Esophagus (tissue), 2 donors: ENCODE measurements around the gene SULT1C3. TPM values are rescaled to one million over a fixed set of nuclear protein-coding genes. Genes with fewer than 3 reads are reported as not detected.

Experiments used
- H3K27ac ChIP-seq, 2 donors: one replicate each; pipeline ENCODE4 v1.5.1; 2013; ENCODE audit warnings: low read depth in 2 of 2, mild to moderate bottlenecking in 2 of 2, inconsistent platforms in 1 of 2, low read length in 1 of 2, moderate library complexity in 1 of 2
- H3K27me3 ChIP-seq, 2 donors: one replicate each; pipeline ENCODE4 v1.6.1; 2013; ENCODE audit warnings: low read length in 2 of 2, control low read depth in 1 of 2, mild to moderate bottlenecking in 1 of 2; ENCODE audit not compliant: insufficient read depth in 2 of 2, control insufficient read depth in 1 of 2
- H3K36me3 ChIP-seq, 2 donors: one replicate each; pipeline ENCODE4 v1.6.1; 2013; ENCODE audit warnings: low read length in 1 of 2; ENCODE audit not compliant: control insufficient read depth in 2 of 2, insufficient read depth in 2 of 2
- H3K4me1 ChIP-seq, 2 donors: one replicate each; pipeline ENCODE4 v1.6.1; 2013; ENCODE audit warnings: low read length in 1 of 2; ENCODE audit not compliant: control insufficient read depth in 2 of 2, insufficient read depth in 2 of 2
- H3K4me3 ChIP-seq, 2 donors: one replicate each; pipeline ENCODE4 v1.5.1; 2013; ENCODE audit warnings: low read length in 2 of 2, mild to moderate bottlenecking in 2 of 2, low read depth in 1 of 2, moderate library complexity in 1 of 2
- H3K9me3 ChIP-seq, 2 donors: one replicate each; pipeline ENCODE4 v1.6.1; 2013; ENCODE audit warnings: mild to moderate bottlenecking in 2 of 2, low read depth in 1 of 2, low read length in 1 of 2, moderate library complexity in 1 of 2; ENCODE audit not compliant: control insufficient read depth in 2 of 2, insufficient read depth in 1 of 2
- WGBS, 2 donors: extraction: QIAGEN DNeasy Blood & Tissue Kit; methylation state at CpG; one replicate each; pipeline ENCODE4 v1.1.7; 2013; 5-methylcytosine and 5-hydroxymethylcytosine counted together
- polyA plus RNA-seq, 2 donors: library from polyadenylated mRNA; stranded (reverse); fragments of 200-250 nt; gene quantifications; one replicate each; pipeline ENCODE4 v1.2.3, GENCODE V29; 2013
- donor health status: healthy with polysubstance abuse.
- donor health status: Bipolar disorder and iron deficiency.

Gene SULT1C3
- polyA plus RNA-seq, 2 donors = 0.13 TPM; not detected in 1

- peaks cover 0 to 8% of the 10 kb centered on the region in 2 donors for H3K9me3 ChIP-seq
- no peaks in the 10 kb centered on the region for H3K36me3 ChIP-seq
- peaks cover 2 to 4% of the 10 kb centered on the region in 2 donors for H3K4me1 ChIP-seq
- 93 to 94% methylated on average over 3 of the region's 3 CpGs for WGBS, 2 donors
- no peak overlapping the region for H3K4me3 ChIP-seq
- no peak overlapping the region for H3K27ac ChIP-seq
- H3K27me3 ChIP-seq = no peaks in the 10 kb centered on the region
Measured at GRCh38 chr2:108220191-108220590, 19.6 kb upstream of the SULT1C3 start.

DNA sequence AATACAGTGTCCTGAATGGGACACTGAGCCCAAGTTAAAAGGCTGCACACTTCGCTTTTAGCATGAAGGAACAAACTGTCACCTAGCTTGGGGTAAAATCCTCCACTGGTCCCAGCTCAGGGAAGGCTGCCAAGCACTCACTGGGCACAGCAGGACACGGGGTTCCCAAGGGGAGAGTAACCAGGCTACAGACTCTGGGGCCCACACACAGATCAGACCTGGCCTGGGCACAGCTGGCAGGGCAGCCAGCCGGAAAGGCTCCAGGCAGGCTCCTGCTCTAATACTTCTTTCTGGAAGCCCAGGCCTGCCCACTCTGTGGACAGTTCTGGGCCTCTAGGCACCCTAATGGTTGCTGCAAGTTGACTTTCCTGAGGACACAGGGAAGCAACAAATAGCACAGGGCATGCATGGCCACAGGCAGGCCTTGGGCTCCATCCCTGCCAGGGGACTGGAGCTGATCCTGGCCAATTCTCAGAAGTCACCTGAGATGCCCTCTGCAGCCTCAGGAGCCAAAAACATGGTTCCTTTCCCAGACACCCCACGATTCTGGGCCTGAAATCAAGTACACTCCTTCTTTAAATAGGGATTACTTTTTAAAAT, 18.7 kb upstream of the SULT1C3 start:
- WGBS, 2 donors = 58 to 62% methylated on average over 4 of the region's 4 CpGs
- Histone ChIP-seq H3K4me3 (no peak overlapping the region), H3K4me1 (peaks cover 2 to 4% of the 10 kb centered on the region in 2 donors), H3K9me3 (peaks cover 0 to 8% of the 10 kb centered on the region in 2 donors), H3K27ac (no peak overlapping the region), H3K27me3 (no peaks in the 10 kb centered on the region), H3K36me3 (no peaks in the 10 kb centered on the region)

- H3K9me3 ChIP-seq = peaks cover 0 to 8% of the 10 kb centered on the region in 2 donors
- H3K27ac ChIP-seq = no peak overlapping the region
- no peaks in the 10 kb centered on the region for H3K27me3 ChIP-seq
- 70 to 79% methylated on average over 3 of the region's 3 CpGs for WGBS, 2 donors
- H3K4me3 ChIP-seq = no peak overlapping the region
- no peaks in the 10 kb centered on the region for H3K36me3 ChIP-seq
- peaks cover 2 to 4% of the 10 kb centered on the region in 2 donors for H3K4me1 ChIP-seq
Measured at GRCh38 chr2:108222261-108222660, 17.5 kb upstream of the SULT1C3 start.

- H3K27ac ChIP-seq = no peak overlapping the region
- no peaks in the 10 kb centered on the region for H3K27me3 ChIP-seq
- peaks cover 0 to 8% of the 10 kb centered on the region in 2 donors for H3K9me3 ChIP-seq
- H3K36me3 ChIP-seq = no peaks in the 10 kb centered on the region
- no peak overlapping the region for H3K4me3 ChIP-seq
- H3K4me1 ChIP-seq = peaks cover 2 to 4% of the 10 kb centered on the region in 2 donors
- WGBS, 2 donors = 76 to 80% methylated on average over 4 of the region's 4 CpGs
Measured at GRCh38 chr2:108223573-108223972, 16.2 kb upstream of the SULT1C3 start.

DNA sequence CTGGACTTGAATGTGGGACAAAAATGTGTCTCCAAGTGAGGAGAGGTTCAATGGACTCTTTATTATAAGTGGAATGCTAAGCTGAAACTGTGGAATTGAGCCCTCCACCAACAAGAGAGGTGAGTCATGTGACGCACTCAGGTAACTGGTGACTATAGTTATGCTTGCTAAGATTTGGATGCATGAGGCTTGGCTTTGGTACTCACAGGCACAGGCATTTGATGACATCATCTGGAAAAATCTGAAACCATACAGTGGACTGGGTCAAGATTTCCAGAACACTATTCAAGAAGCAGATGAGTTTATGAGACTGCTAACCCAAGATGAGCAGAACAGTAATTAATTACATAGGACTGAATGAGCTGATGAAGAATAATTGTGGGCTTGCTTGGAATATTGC, 15.7 kb upstream of the SULT1C3 start:
- Histone ChIP-seq H3K27ac (no peak overlapping the region), H3K27me3 (no peaks in the 10 kb centered on the region), H3K9me3 (peaks cover 0 to 8% of the 10 kb centered on the region in 2 donors), H3K4me3 (no peak overlapping the region), H3K36me3 (no peaks in the 10 kb centered on the region), H3K4me1 (peaks cover 2 to 4% of the 10 kb centered on the region in 2 donors)
- WGBS, 2 donors = 99 to 100% methylated on average over 1 of the region's 1 CpG

- Histone ChIP-seq H3K27me3 (no peaks in the 10 kb centered on the region), H3K27ac (no peak overlapping the region), H3K4me1 (no peaks in the 10 kb centered on the region), H3K9me3 (peaks cover 0 to 8% of the 10 kb centered on the region in 2 donors), H3K4me3 (no peak overlapping the region), H3K36me3 (no peaks in the 10 kb centered on the region)
- 69 to 78% methylated on average over 2 of the region's 2 CpGs for WGBS, 2 donors
Measured at GRCh38 chr2:108226564-108226963, 13.2 kb upstream of the SULT1C3 start.

DNA sequence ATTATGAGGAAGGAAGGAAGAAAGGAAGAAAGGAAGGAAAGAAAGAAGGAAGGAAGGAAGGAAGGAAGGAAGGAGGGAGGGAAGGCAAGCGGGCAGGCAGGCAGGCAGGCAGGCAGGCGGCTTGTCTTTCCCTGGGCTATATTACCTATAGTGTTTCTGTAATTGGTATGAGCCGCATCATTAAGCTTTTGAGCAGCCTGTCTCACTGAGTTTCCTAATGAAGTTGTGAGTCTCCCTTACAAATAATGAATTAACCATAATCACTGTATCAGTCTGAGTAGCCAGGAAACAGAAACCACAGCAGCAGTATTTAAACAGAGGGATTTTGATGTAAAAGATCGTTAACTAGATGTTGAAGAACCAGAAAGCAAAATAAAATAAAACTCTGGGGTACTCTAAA, 11.8 kb upstream of the SULT1C3 start:
- no peak overlapping the region for H3K4me3 ChIP-seq
- no peaks in the 10 kb centered on the region for H3K36me3 ChIP-seq
- H3K4me1 ChIP-seq = no peaks in the 10 kb centered on the region
- no peaks in the 10 kb centered on the region for H3K27me3 ChIP-seq
- no peak overlapping the region for H3K27ac ChIP-seq
- peaks cover 0 to 5% of the 10 kb centered on the region in 2 donors for H3K9me3 ChIP-seq
- 71 to 78% methylated on average over 4 of the region's 4 CpGs for WGBS, 2 donors

DNA sequence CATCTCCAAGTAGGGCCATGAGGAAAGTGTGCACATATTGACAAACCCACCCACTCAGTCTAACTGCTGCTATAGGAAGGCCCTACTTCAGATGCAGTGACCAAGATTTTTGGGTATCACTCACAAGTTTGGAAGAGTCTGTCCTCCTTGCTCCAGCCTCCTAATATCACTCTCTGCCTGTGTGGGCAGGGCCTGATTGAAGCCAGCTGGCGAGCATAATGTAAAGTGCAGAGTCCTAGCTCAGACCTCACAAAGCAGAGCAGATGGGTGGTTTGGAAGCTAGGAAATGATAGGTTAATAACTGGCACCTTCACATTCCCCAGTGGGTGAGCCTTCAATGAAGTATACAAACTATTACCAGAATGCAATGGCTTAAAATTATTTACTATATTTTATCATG, 11.2 kb upstream of the SULT1C3 start:
- no peak overlapping the region for H3K27ac ChIP-seq
- H3K36me3 ChIP-seq = no peaks in the 10 kb centered on the region
- no peaks in the 10 kb centered on the region for H3K27me3 ChIP-seq
- no peaks in the 10 kb centered on the region for H3K4me1 ChIP-seq
- H3K4me3 ChIP-seq = no peak overlapping the region
- 65 to 86% methylated on average over 1 of the region's 1 CpG for whole genome bisulfite sequencing, 2 donors
- peaks cover 0 to 2% of the 10 kb centered on the region in 2 donors for H3K9me3 ChIP-seq

DNA sequence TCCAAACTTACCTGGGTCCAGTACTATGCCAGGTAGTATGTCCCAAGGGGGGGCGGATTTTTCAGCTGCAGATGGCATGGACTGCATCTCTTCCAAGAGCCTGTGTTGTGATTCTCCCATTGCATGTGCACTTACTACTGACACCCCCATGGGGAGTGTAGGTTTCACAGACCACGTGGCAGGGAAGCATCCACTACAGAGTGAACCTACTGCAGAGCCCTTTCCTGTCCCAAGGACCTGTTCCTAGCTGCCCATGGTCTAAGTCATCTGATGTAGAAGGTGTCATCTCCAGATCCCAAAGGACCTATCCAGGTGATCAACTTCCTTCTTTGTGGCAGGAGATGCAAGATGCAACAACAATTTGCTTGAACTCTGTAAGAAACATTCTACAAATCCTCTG, 9.9 kb upstream of the SULT1C3 start:
- H3K9me3 ChIP-seq = no peaks in the 10 kb centered on the region
- WGBS, 2 donors = 66 to 74% methylated on average over 2 of the region's 2 CpGs
- H3K4me3 ChIP-seq = no peak overlapping the region

GRCh38 chr2:108235577-108235976, 4.2 kb upstream of the SULT1C3 start:
- H3K27me3 ChIP-seq = no peaks in the 10 kb centered on the region
- 87 to 91% methylated on average over 4 of the region's 4 CpGs for WGBS, 2 donors
- H3K4me1 ChIP-seq = no peaks in the 10 kb centered on the region
- no peak overlapping the region for H3K4me3 ChIP-seq
- H3K36me3 ChIP-seq = no peaks in the 10 kb centered on the region
- no peak overlapping the region for H3K27ac ChIP-seq
- H3K9me3 ChIP-seq = peaks cover 0 to 5% of the 10 kb centered on the region in 2 donors

More for the DNA sequence above, 9.9 kb upstream of the SULT1C3 start:
- no peaks in the 10 kb centered on the region for H3K4me1 ChIP-seq
- H3K27ac ChIP-seq = no peak overlapping the region
- no peaks in the 10 kb centered on the region for H3K36me3 ChIP-seq
- no peaks in the 10 kb centered on the region for H3K27me3 ChIP-seq
